Activated CD4-positive, alpha-beta T cell treated with anti-CD3 and anti-CD28 coated beads for 24 hours (primary cell): ENCODE data around the gene POU4F1.
"Not testable (repeated sequence)": the region's sequence is repeated elsewhere in the genome, so short reads cannot be mapped to it uniquely, and the experiment has no call there.

Experiments used
- DNase-seq, 2 donors: peaks; one replicate each; pipeline ENCODE4 v3.0.0-alpha.2; 2020; ENCODE audit warnings: low read depth in 2 of 2

POU4F1 gene, protein sequence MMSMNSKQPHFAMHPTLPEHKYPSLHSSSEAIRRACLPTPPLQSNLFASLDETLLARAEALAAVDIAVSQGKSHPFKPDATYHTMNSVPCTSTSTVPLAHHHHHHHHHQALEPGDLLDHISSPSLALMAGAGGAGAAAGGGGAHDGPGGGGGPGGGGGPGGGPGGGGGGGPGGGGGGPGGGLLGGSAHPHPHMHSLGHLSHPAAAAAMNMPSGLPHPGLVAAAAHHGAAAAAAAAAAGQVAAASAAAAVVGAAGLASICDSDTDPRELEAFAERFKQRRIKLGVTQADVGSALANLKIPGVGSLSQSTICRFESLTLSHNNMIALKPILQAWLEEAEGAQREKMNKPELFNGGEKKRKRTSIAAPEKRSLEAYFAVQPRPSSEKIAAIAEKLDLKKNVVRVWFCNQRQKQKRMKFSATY

GRCh38 chr13:78603240-78603957 is at the start of gene POU4F1:
TSS of gene POU4F1 (minus strand) at chr13:78603552. CDS start at chr13:78603326, 226 bp downstream.
- peak; percentile 35 to 57 for DNase-seq

DNA sequence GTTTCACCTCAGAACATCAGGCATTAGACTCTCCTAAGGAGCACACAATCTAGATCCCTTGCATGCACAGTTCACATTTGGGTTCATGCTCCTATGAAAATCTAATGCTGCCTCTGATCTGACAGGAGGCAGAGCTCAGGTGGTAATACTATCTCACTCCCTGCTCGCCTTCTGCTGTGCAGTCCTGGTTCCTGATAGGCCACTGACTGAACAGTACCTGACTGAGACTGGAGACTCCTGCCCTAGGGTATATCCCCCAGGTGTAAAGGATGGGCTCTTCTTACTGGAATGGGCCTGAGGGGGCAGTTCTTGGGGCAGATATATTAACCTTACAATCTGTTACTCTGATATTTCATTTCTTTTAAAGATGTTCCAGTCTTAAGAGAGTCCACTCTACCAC is 49.3 kb upstream of the POU4F1 start:
- DNase-seq = no peak

DNA sequence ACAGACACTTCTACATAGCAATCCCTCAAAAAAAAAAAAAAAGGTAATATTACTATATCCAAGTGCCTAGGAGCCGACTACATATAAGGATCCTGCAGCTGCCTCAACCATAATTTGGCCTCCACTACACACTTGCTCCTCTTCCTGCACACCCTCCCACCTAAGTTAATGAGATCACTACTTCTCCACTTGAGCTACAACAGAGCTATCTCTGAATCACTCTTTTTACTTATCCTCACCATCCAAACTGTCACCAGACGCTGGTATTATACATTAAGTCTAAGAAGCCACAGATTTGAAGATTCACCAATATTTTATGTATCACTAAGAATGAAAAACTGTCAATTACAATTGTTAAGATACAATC is 47.3 kb upstream of the POU4F1 start:
- no peak for DNase-seq

DNA sequence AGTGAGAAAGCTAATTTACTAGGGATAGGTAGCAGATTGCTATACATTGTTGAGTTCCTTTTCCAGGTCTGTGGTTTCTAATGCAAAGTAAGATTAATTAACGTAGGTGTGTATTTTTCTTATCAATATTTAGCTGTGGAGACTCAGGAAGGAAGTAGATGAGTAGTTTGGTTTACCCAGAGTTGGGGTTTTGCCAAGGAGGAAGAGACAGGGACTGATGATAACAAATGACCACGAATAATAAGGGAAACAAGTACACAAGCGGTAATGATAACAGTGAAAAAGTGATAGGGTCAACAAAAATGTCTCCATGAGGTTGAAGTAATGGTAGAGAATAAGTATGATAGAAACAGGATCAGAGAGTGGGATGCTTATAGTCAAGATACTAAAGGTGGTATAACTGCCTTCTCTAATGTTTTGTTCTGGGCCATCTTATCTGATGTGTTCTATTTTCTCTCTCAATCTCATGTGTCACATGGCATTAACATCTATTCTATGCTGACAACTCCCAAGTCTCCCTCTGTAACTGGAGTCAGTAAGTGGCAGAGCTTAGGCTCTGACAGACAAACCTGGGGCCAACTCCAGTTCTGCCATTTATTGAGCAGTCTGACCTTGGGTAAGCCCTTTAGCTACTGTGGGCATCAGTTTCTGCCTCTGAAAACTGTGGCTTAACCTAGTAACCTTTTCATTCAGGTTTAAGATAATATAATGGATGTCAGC is 46.8 kb upstream of the POU4F1 start:
- DNase-seq = no peak

GRCh38 chr13:78647109-78647678 is 43.8 kb upstream of the POU4F1 start:
- not testable (repeated sequence) for DNase-seq

DNA sequence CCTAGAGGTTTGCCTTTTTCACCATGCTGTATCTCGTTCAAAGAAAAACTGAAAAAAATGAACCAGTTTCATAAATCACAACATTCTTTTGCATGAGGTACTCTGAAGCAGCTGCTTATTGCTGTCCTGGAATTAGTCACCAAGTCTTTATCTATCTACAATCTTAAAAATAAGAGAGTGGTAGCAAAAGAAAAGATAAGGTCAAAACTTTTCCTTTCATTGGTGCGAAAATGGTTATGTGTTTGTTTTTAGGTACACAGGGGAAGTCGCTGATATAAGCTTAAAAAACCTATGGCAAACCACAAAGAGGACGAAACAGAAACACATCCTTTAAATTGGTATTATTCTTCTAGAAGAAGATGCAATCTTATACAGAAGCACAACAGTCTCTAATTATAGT is 34.9 kb upstream of the POU4F1 start:
- DNase-seq = no peak

- DNase-seq = no peak
Measured at GRCh38 chr13:78636495-78636894, 33.1 kb upstream of the POU4F1 start.

DNA sequence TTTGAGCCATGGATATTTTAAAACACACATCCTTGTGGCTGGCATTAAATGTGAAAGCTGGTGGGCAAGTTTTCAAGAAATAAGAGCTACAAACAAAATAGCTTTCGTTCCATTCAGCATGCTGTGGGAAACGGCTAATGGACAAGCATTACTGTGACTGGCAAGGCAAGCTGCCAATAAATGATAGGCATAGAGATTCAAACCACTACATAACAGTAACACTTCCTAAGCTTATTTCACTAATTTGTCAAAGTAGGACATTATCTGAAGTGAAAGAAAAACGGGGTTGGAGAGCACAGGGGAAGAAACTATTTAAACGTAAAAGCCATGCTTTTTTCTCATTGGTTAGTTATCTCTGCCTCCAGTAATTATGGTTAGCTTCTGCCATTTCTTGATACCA is 29.6 kb upstream of the POU4F1 start:
- DNase-seq = no peak

GRCh38 chr13:78631077-78631476 is 27.7 kb upstream of the POU4F1 start:
- DNase-seq = no peak

GRCh38 chr13:78630511-78630910 is 27.2 kb upstream of the POU4F1 start:
- no peak for DNase-seq

- no peak for DNase-seq
Measured at GRCh38 chr13:78625384-78625783, 22.0 kb upstream of the POU4F1 start.

- no peak for DNase-seq
Measured at GRCh38 chr13:78623132-78623531, 19.8 kb upstream of the POU4F1 start.

GRCh38 chr13:78620936-78621470 is 17.7 kb upstream of the POU4F1 start:
- DNase-seq = no peak

DNA sequence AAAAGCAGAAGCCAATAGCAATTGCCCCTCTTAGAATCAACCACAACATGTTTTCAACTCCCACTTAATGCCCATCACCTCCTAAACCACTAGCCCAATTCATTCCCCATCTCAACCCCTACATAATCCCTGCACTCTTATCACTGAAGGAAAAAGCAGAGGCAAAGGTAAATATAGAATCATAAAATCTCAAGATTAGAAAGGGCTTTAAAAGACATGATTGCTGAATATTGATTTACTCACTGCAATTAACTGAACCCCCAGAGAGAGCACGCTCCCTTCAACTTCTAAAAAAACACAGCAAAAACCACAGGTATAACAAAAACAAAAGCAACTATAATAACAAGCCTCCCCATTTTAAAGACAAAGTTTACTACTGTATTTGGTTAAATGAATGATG is 15.1 kb upstream of the POU4F1 start:
- no peak for DNase-seq

- no peak for DNase-seq
Measured at GRCh38 chr13:78611040-78611439, 7.7 kb upstream of the POU4F1 start.

GRCh38 chr13:78610381-78610883 is 7.1 kb upstream of the POU4F1 start:
- no peak for DNase-seq

DNA sequence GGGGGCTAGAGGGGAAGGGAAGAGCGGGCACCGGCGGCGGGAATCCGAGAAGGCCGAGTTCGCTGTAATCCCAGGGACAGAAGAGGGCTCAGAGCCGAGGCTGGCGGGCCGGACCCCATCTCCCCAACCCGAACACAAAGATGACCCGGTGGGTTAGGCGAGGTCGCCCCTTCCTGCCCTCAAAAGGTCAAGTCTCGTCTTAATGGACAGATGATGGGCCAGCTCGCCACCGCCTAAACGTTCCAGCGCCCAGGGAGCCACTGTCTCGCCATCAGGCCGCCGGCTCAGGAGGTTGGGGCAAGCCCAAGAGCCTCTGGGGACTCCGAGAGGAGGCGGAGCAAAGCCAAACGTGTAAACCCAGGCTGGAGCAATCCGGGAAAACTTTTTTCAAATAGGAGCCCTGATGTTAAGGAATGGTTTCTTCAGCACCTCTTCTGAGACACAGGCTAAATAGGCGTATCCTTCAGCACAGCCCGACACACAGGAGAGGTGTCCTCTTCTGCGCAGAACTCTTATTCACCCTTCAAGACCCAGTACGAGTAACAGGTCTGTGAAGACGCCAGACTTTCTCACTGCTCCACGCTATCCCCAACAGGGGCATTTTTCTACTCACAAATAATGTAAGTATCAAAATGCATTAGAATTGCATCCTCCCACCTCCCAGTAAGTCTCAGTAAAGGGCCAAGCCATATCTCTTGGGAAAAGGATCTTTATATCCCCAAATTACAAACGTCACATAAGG is 6.3 kb upstream of the POU4F1 start:
- DNase-seq = no peak

DNA sequence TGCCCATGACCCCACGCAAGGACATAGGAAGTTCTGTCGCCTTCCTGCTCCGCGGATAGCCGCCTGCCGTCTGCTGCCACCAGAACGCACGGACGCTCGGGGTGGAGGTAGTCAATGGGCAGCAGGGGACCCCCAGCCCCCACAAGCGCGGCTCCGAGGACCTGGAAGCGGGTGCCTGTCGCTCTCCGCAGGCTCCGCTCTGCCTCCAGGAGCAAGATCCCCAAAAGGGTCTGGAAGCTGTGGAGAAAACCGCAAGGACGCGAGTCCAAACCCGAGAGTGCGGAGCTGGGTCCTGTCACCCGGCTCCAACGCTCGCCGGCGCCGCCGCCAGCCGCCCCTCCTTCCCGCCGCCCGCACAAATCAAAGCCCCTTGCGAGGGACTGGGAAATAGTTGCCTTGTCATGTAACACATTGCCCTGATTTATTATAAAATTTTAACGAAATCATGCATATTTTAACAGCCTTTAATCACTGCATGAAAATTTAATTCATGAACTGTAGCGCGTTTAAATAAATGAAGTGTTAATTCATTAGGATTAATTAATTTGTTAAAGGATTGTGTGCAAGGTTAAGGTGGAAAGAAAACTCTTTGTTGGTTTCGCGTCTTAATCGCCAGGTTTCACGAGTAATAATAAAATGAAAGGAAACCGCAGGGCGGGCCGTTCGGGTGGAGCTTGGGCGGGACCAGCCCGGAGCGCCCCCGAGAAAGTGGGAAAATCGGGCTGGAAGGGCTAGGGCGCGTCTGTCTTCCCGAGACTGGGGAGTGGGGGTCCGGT is 5.5 kb upstream of the POU4F1 start:
- DNase-seq = no peak

GRCh38 chr13:78608252-78608687 is 4.9 kb upstream of the POU4F1 start:
- no peak for DNase-seq
